Measurements from ENCODE around the gene TMEM101. TPM values are rescaled to one million over a fixed set of nuclear protein-coding genes. Genes with fewer than 3 reads are reported as not detected.

Gene TMEM101
- total RNA-seq, 1 experiment from 2014 or later: 39.8 TPM

- no peak for DNase-seq
- Histone ChIP-seq H3K9me3 (replicated peaks) (no peaks in the 10 kb centered on the region), H3K4me1 (no peaks in the 10 kb centered on the region; the same call in 1 of the 2 replicates), H3K4me3 (peak overlapping the region; percentile 72; the same call in 1 of the 2 replicates), H3K27ac (no peak overlapping the region), H3K36me3 (no peaks in the 10 kb centered on the region), H3K27me3 (no peaks in the 10 kb centered on the region)
These were observed 6.4 kb downstream of the TMEM101 start for GRCh38 chr17:44008205-44008909.

DNA sequence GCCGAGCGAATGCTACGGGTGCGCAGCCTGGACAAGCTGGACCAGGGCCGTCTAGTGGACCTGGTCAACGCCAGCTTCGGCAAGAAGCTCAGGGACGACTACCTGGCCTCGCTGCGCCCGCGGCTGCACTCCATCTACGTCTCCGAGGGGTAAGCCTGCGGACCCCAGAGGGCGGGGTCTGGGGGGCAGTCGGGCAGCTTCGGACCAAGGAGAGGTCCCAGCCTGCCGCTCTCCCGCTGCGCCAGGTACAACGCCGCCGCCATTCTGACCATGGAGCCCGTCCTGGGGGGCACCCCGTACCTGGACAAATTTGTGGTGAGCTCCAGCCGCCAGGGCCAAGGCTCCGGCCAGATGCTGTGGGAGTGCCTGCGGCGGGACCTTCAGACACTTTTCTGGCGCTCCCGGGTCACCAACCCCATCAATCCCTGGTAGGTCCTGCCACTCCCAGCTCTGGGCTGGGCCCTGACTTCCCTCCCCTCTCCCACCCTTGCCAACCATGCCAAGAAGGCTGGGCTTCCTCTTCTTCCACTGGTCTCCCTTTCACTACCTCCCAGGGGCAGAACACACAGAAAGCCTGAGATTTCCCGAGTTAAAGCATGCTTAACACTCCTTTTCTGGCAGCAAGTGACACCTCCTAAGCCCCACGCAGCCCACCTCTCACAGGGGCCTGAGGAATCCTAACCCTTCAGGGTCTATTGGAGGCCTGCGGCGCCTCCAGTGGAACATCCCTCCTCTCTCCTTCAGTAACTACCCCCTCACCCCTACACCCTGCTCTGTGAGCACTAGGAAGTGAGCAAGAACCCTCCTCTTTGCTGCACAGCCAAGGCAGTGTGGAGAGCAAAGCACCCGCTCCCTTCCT lies 7.2 kb downstream of the TMEM101 start:
- H3K27me3 ChIP-seq: peaks cover 5% of the 10 kb centered on the region
- no peaks in the 10 kb centered on the region for H3K9me3 ChIP-seq (replicated peaks)
- DNase-seq: no peak
- no peaks in the 10 kb centered on the region for H3K36me3 ChIP-seq
- H3K4me1 ChIP-seq: no peaks in the 10 kb centered on the region; the same call in 1 of the 2 replicates
- H3K4me3 ChIP-seq: peak overlapping the region; percentile 72
- H3K27ac ChIP-seq: no peak overlapping the region

DNA sequence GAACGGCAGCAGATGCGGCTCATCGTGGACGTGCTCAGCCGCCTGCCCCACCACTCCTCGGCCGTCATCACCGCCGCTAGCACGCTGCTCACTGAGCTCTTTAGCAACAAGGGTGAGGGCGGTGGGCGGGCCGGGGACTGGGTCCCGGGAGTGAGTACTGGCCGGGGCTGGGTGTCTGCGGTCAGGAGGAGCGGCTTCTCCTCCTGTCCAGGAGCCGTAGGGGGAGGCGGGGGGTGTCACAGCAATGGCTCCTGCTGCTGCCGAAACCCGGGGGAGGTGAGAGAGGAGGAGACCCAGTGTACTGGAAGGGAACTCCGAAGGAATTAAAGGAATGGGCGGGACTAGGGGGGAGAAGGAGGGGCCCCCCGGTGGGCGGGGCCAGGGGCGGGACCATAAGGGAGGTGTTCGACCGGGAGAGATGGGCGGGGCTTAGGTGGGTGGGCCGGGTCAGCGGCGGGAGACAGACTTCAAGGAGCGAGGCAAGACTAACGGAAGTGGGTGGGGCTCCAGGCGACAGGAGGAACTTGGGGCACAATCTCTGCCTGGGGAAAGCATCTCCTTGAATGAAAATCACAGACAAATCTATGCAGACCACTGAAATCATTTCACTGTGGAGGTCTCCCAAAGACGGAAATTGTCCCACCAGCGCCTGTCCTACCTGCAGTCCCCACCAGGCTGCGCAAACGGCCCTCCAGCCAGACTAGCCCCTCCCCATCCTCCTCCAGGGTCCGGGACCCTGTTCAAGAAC lies 8.0 kb downstream of the TMEM101 start:
- Histone ChIP-seq H3K4me1 (no peaks in the 10 kb centered on the region; the same call in 1 of the 2 replicates), H3K9me3 (replicated peaks) (no peaks in the 10 kb centered on the region), H3K4me3 (peak overlapping the region; percentile 72), H3K36me3 (no peaks in the 10 kb centered on the region), H3K27ac (peak overlapping the region; percentile 2; the same call in 1 of the 2 replicates), H3K27me3 (peaks cover 6% of the 10 kb centered on the region)
- DNase-seq: peak; percentile 99

DNA sequence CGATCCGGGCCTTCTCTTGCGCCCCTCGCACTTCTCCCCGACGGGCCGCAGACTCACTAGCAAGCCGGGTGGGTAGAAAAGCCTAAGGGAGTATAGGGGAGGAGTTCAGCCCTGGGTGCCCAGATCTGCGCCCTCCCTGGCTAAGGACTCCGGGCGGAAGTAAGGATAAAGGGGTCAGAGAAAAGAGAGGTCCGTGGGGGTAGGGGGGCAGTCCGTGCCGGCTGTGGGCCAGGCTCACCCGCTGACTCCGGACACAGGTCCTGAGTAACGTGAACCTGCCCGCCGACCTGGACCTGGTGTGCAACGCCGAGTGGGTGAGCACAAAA lies 8.5 kb downstream of the TMEM101 start:
- Histone ChIP-seq H3K4me1 (no peaks in the 10 kb centered on the region; the same call in 1 of the 2 replicates), H3K36me3 (no peaks in the 10 kb centered on the region), H3K27ac (peak overlapping the region; percentile 2; the same call in 1 of the 2 replicates), H3K9me3 (replicated peaks) (no peaks in the 10 kb centered on the region), H3K4me3 (peak overlapping the region; percentile 72), H3K27me3 (peaks cover 6% of the 10 kb centered on the region)
- DNase-seq: no peak

DNA sequence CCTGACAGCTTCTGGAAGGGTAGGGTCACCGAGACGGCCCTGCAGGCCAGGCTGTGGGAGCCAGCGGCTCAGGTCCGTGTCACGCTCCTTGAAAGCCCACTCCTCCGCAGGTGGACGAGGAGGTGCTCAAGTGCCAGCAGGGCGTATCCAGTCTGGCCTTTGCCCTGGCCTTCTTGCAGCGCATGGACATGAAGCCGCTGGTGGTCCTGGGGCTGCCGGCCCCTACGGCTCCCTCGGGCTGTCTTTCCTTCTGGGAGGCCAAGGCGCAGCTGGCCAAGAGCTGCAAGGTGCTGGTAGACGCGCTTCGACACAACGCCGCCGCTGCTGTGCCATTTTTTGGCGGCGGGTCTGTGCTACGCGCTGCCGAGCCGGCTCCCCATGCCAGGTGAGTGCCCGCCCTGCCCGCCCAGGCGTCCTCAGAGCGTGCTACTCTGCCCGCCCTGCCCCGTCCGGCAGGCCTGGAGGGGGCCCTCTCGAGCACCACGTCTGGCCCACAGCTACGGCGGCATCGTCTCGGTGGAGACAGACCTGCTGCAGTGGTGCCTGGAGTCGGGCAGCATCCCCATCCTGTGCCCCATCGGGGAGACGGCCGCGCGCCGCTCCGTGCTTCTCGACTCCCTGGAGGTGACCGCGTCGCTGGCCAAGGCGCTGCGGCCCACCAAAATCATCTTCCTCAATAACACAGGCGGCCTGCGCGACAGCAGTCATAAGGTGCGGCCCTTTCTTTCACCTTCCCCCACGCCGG lies 9.1 kb downstream of the TMEM101 start:
- no peaks in the 10 kb centered on the region for H3K36me3 ChIP-seq
- H3K27ac ChIP-seq: no peak overlapping the region
- H3K27me3 ChIP-seq: peaks cover 6% of the 10 kb centered on the region
- no peaks in the 10 kb centered on the region for H3K9me3 ChIP-seq (replicated peaks)
- H3K4me3 ChIP-seq: peak overlapping the region; percentile 72
- DNase-seq: no peak
- no peaks in the 10 kb centered on the region; the same call in 1 of the 2 replicates for H3K4me1 ChIP-seq

- DNase-seq: no peak
- Histone ChIP-seq H3K9me3 (replicated peaks) (no peaks in the 10 kb centered on the region), H3K27me3 (peaks cover 6% of the 10 kb centered on the region), H3K27ac (no peak overlapping the region), H3K36me3 (no peaks in the 10 kb centered on the region), H3K4me3 (peak overlapping the region; percentile 44), H3K4me1 (no peaks in the 10 kb centered on the region; the same call in 1 of the 2 replicates)
These were observed 9.8 kb downstream of the TMEM101 start for GRCh38 chr17:44004761-44005526.

DNA sequence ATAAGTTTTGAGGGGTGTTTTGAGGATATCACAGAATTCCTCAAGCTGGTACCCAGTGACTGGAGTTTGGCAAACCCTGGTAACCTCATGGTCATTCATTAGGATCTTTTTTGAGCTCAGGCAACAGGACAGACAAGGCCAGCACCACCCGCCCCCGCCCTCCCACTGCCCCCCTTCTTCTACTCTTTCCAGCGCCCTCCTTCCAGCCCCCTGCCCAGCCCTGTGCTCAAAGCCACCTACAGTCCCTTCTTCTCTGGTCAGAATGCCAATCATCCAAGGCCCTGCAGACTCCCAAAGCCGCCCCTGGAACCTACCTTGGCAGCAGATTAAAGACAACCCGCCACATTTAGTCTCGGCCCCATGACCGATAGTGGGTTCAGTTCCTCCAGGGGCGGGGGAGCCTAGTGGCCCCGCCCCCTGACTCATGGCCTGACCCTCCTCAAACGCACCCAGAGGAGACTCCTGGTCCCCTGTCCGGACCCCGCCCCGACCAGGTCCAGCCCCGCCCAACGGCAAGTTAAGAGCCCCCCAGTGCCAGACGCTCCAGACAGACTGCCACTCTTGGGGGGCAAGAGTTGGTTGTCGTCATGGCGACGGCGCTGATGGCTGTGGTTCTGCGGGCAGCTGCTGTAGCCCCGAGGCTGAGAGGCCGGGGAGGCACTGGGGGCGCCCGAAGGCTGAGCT lies 10.5 kb downstream of the TMEM101 start, which contains the start of gene NAGS:
Gene NAGS, plus strand, starts transcription at position 546 of the 684 bp plus-strand sequence. Its CDS starts 42 bp downstream, at position 588.
- Histone ChIP-seq H3K4me1 (no peaks in the 10 kb centered on the region; the same call in 1 of the 2 replicates), H3K27ac (no peak within 1 kb of the TSS), H3K36me3 (no peaks in the 10 kb centered on the region), H3K27me3 (peaks cover 6% of the 10 kb centered on the region), H3K4me3 (peak within 1 kb of the TSS; percentile 44), H3K9me3 (replicated peaks) (no peaks in the 10 kb centered on the region)
- DNase-seq: peak; percentile 42 to 60

GRCh38 chr17:44002141-44002848 lies 12.5 kb downstream of the TMEM101 start:
- DNase-seq: no peak
- no peak overlapping the region for H3K4me3 ChIP-seq
- H3K9me3 ChIP-seq (replicated peaks): no peaks in the 10 kb centered on the region
- H3K27ac ChIP-seq: no peak overlapping the region
- no peaks in the 10 kb centered on the region for H3K36me3 ChIP-seq
- no peaks in the 10 kb centered on the region; the same call in 1 of the 2 replicates for H3K4me1 ChIP-seq
- H3K27me3 ChIP-seq: peaks cover 6% of the 10 kb centered on the region

DNA sequence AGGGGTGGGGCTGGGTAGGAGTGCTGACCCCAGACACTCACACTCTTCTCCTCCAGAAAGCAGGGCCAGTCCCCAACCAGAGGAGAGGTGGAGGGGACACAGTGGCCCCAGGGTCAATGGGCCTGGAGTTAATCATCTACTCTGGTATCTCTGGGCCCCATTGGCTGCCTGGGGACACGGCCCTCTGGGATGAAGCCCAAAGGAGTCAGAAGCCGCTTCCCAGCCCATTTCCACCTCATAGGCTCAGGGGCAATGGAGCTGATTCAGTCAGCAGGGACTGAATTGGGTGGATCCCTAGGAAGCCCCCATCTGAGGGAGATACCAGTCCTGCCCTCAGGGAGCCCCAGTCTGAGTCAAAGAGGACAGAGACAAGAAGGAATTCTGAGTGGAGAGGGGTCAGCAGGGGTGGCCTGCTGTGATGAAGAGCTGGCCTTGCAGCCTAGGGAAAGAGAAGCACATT lies 13.3 kb downstream of the TMEM101 start:
- Histone ChIP-seq H3K9me3 (replicated peaks) (no peaks in the 10 kb centered on the region), H3K27ac (no peak overlapping the region), H3K27me3 (peaks cover 9% of the 10 kb centered on the region), H3K36me3 (no peaks in the 10 kb centered on the region), H3K4me1 (no peaks in the 10 kb centered on the region; the same call in 1 of the 2 replicates), H3K4me3 (no peak overlapping the region)
- DNase-seq: no peak

- Histone ChIP-seq H3K4me1 (no peaks in the 10 kb centered on the region; the same call in 1 of the 2 replicates), H3K27me3 (peaks cover 11% of the 10 kb centered on the region), H3K27ac (no peak overlapping the region), H3K4me3 (no peak overlapping the region), H3K36me3 (no peaks in the 10 kb centered on the region), H3K9me3 (replicated peaks) (no peaks in the 10 kb centered on the region)
- DNase-seq: no peak
These were observed 13.8 kb downstream of the TMEM101 start for GRCh38 chr17:44000871-44001460.

GRCh38 chr17:44000141-44000860 lies 14.5 kb downstream of the TMEM101 start:
- Histone ChIP-seq H3K36me3 (no peaks in the 10 kb centered on the region), H3K9me3 (replicated peaks) (no peaks in the 10 kb centered on the region), H3K4me1 (no peaks in the 10 kb centered on the region; the same call in 1 of the 2 replicates), H3K27me3 (peaks cover 13% of the 10 kb centered on the region), H3K4me3 (no peak overlapping the region), H3K27ac (no peak overlapping the region)
- no peak for DNase-seq
